ENCODE results near the gene UGP2.

DNA sequence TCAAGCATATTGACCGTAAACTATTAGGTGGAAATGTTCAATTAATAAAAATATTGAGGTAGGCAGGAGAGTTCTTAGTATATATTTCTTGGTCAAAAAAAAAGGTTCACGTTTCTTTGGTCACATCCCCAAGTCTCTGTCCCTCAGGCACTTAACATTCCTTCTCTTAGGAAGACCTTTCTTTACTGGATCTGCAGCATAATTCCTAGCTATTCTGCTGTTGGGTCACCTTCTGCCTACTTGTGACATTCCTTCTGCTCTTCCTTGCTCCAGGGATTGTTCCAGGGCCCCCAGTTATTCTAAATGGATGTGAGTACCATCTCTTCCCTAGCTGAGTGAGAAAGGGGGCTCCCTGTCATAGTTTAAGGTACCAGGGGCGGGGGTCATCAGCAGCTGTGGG is 4.2 kb downstream of the UGP2 start:
- TF ChIP-seq, protein P1, sequence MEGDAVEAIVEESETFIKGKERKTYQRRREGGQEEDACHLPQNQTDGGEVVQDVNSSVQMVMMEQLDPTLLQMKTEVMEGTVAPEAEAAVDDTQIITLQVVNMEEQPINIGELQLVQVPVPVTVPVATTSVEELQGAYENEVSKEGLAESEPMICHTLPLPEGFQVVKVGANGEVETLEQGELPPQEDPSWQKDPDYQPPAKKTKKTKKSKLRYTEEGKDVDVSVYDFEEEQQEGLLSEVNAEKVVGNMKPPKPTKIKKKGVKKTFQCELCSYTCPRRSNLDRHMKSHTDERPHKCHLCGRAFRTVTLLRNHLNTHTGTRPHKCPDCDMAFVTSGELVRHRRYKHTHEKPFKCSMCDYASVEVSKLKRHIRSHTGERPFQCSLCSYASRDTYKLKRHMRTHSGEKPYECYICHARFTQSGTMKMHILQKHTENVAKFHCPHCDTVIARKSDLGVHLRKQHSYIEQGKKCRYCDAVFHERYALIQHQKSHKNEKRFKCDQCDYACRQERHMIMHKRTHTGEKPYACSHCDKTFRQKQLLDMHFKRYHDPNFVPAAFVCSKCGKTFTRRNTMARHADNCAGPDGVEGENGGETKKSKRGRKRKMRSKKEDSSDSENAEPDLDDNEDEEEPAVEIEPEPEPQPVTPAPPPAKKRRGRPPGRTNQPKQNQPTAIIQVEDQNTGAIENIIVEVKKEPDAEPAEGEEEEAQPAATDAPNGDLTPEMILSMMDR (IDR thresholded peaks at IDR 0.05), result no peak
- no peak for TF ChIP-seq EZH2 (IDR thresholded peaks at IDR 0.05; ENCODE audit: borderline replicate concordance, insufficient read depth, low read depth, low read length, poor library complexity, severe bottlenecking)

Measured in B cell (primary cell).